HEK293 (cell line): Measurements from ENCODE around the gene TTC32.
"Not testable (repeated sequence)": the region's sequence is repeated elsewhere in the genome, so short reads cannot be mapped to it uniquely, and the experiment has no call there.

Experiments
- CTCF ChIA-PET: fragments of 350-600 bp; formaldehyde crosslinking; extraction: SDS; loops from one replicate; lab custom pipeline; 2021; ENCODE audit warnings: antibody characterized with exemption; lab: Yijun Ruan, JAX
- POLR2A ChIA-PET: fragments of 300-600 bp; formaldehyde crosslinking; extraction: SDS; loops from one replicate; lab custom pipeline; 2020; ENCODE audit warnings: antibody characterized with exemption, inconsistent platforms; lab: Yijun Ruan, JAX
- H3K27ac ChIP-seq: fragments of 200-500 bp; sonication (Bioruptor generic); 2 replicates; pipeline ENCODE4 v1.5.1; 2014; ENCODE audit warnings: low read depth, low read length, control low read depth, inconsistent platforms; ENCODE audit errors: extremely low read depth
- H3K36me3 ChIP-seq, 2 experiments: fragments of 200-500 bp in 1 of 2; sonication (Bioruptor generic) in 1 of 2; 1 replicate in 1 of 2; 2 replicates in 1 of 2; pipeline ENCODE4 v1.5.1; 2014 to 2017; ENCODE audit warnings: inconsistent platforms in 2 of 2, low read length in 2 of 2; ENCODE audit not compliant: control insufficient read depth in 2 of 2, insufficient read depth in 1 of 2
- H3K4me1 ChIP-seq: fragments of 200-500 bp; sonication (Bioruptor generic); 2 replicates; pipeline ENCODE4 v1.5.1; 2014; ENCODE audit warnings: mild to moderate bottlenecking, low read length, inconsistent platforms; ENCODE audit not compliant: control insufficient read depth, insufficient read depth
- H3K4me3 ChIP-seq: 2 replicates; pipeline ENCODE4 v1.5.1; 2011; ENCODE audit warnings: low read depth, mild to moderate bottlenecking, control low read depth, low read length, moderate library complexity
- H3K9me3 ChIP-seq: fragments of 200-500 bp; sonication (Bioruptor generic); 2 replicates; pipeline ENCODE4 v1.5.1; 2014; ENCODE audit warnings: low read depth, low read length, inconsistent platforms; ENCODE audit not compliant: control insufficient read depth, insufficient read depth
- EGR2 ChIP-seq: fragments of 450-650 bp; formaldehyde crosslinking; IDR thresholded peaks from 2 replicates; pipeline ENCODE4 v1.5.1; 2016; ENCODE audit warnings: low read depth, missing biosample characterization, missing genetic modification characterization
- ELK4 ChIP-seq: IDR thresholded peaks from 2 replicates; pipeline ENCODE4 v1.6.1; 2011; ENCODE audit warnings: mild to moderate bottlenecking, low read depth, low read length, borderline replicate concordance
- HOXA7 ChIP-seq: sonication (generic); formaldehyde crosslinking; IDR thresholded peaks from 2 replicates; pipeline ENCODE4 v1.8.1; 2022; ENCODE audit warnings: missing genetic modification reagents, borderline replicate concordance
- KLF8 ChIP-seq: fragments of 450-650 bp; formaldehyde crosslinking; IDR thresholded peaks from 2 replicates; pipeline ENCODE4 v1.5.1; 2016; ENCODE audit warnings: missing biosample characterization, missing genetic modification characterization
- MZF1 ChIP-seq: fragments of 450-650 bp; formaldehyde crosslinking; IDR thresholded peaks from 2 replicates; pipeline ENCODE4 v1.5.1; 2017; ENCODE audit warnings: missing biosample characterization, missing genetic modification characterization, borderline replicate concordance
- SCRT1 ChIP-seq: fragments of 450-650 bp; formaldehyde crosslinking; IDR thresholded peaks from 2 replicates; pipeline ENCODE4 v1.5.1; 2016; ENCODE audit warnings: missing biosample characterization, missing genetic modification characterization, borderline replicate concordance
- ZBTB7A ChIP-seq: fragments of 450-650 bp; formaldehyde crosslinking; IDR thresholded peaks from 2 replicates; pipeline ENCODE4 v1.5.1; 2016; ENCODE audit warnings: low read depth, missing biosample characterization, missing genetic modification characterization
- ZFHX2 ChIP-seq: fragments of 450-650 bp; formaldehyde crosslinking; conservative IDR thresholded peaks from 2 replicates; pipeline ENCODE4 v1.5.1; 2016; ENCODE audit warnings: missing biosample characterization, missing genetic modification characterization
- ZNF16 ChIP-seq: fragments of 450-650 bp; formaldehyde crosslinking; IDR thresholded peaks from 2 replicates; pipeline ENCODE4 v1.5.1; 2016; ENCODE audit warnings: low read depth, missing biosample characterization, missing genetic modification characterization
- ZNF18 ChIP-seq: fragments of 450-650 bp; formaldehyde crosslinking; IDR thresholded peaks from 2 replicates; pipeline ENCODE4 v1.5.1; 2016; ENCODE audit warnings: missing biosample characterization, missing genetic modification characterization
- ZNF19 ChIP-seq: fragments of 450-650 bp; formaldehyde crosslinking; IDR thresholded peaks from 2 replicates; pipeline ENCODE4; 2016; ENCODE audit warnings: missing biosample characterization, missing genetic modification characterization, low read depth
- ZNF202 ChIP-seq: fragments of 450-650 bp; formaldehyde crosslinking; IDR thresholded peaks from 2 replicates; pipeline ENCODE4 v1.5.1; 2016; ENCODE audit warnings: missing biosample characterization, missing genetic modification characterization, borderline replicate concordance
- ZNF248 ChIP-seq: fragments of 450-650 bp; formaldehyde crosslinking; IDR thresholded peaks from 2 replicates; pipeline ENCODE4 v1.5.1; 2017; ENCODE audit warnings: missing biosample characterization, missing genetic modification characterization
- ZNF391 ChIP-seq: fragments of 450-650 bp; formaldehyde crosslinking; IDR thresholded peaks from 2 replicates; pipeline ENCODE4 v1.5.1; 2016; ENCODE audit warnings: low read depth, missing biosample characterization, missing genetic modification characterization, borderline replicate concordance
- ZNF501 ChIP-seq: fragments of 450-650 bp; formaldehyde crosslinking; IDR thresholded peaks from 2 replicates; pipeline ENCODE4 v1.5.1; 2016; ENCODE audit warnings: missing biosample characterization, missing genetic modification characterization
- ZNF510 ChIP-seq: fragments of 450-650 bp; formaldehyde crosslinking; IDR thresholded peaks from 2 replicates; pipeline ENCODE4 v1.5.1; 2018; ENCODE audit warnings: mild to moderate bottlenecking, missing genetic modification characterization, missing biosample characterization; ENCODE audit not compliant: insufficient replicate concordance
- ZNF558 ChIP-seq: fragments of 450-650 bp; formaldehyde crosslinking; IDR thresholded peaks from 2 replicates; pipeline ENCODE4 v1.5.1; 2016; ENCODE audit warnings: missing biosample characterization, missing genetic modification characterization
- ZNF623 ChIP-seq: fragments of 450-650 bp; formaldehyde crosslinking; IDR thresholded peaks from 2 replicates; pipeline ENCODE4 v1.5.1; 2016; ENCODE audit warnings: missing biosample characterization, missing genetic modification characterization
- ZNF830 ChIP-seq: fragments of 450-650 bp; IDR thresholded peaks from 2 replicates; pipeline ENCODE4 v1.5.0; 2018; ENCODE audit warnings: missing biosample characterization, missing genetic modification characterization, low read depth, mild to moderate bottlenecking, moderate library complexity
- ZSCAN30 ChIP-seq: fragments of 450-650 bp; IDR thresholded peaks from 2 replicates; pipeline ENCODE4 v1.5.1; 2018; ENCODE audit warnings: missing biosample characterization, mild to moderate bottlenecking, missing genetic modification characterization, moderate library complexity
- TF ChIP-seq, protein P1 (sequence below): fragments of 450-650 bp; formaldehyde crosslinking; IDR thresholded peaks from 2 replicates; pipeline ENCODE4 v1.5.1; 2016; ENCODE audit warnings: missing biosample characterization, missing genetic modification characterization
- TF ChIP-seq, protein P2 (sequence below): fragments of 450-650 bp; formaldehyde crosslinking; IDR thresholded peaks from 2 replicates; pipeline ENCODE4 v1.5.1; 2016; ENCODE audit warnings: missing biosample characterization, missing genetic modification characterization
- TF ChIP-seq, protein P3 (sequence below): fragments of 450-650 bp; formaldehyde crosslinking; IDR thresholded peaks from 2 replicates; pipeline ENCODE4 v1.5.1; 2016; ENCODE audit warnings: missing biosample characterization, missing genetic modification characterization

TTC32 gene

GRCh38 chr2:19893520-19894133 lies 8.2 kb downstream of the TTC32 start:
- TF ChIP-seq, protein P1, sequence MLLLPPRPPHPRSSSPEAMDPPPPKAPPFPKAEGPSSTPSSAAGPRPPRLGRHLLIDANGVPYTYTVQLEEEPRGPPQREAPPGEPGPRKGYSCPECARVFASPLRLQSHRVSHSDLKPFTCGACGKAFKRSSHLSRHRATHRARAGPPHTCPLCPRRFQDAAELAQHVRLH (tag by site-specific recombination), result no peak
- TF ChIP-seq, protein P2, sequence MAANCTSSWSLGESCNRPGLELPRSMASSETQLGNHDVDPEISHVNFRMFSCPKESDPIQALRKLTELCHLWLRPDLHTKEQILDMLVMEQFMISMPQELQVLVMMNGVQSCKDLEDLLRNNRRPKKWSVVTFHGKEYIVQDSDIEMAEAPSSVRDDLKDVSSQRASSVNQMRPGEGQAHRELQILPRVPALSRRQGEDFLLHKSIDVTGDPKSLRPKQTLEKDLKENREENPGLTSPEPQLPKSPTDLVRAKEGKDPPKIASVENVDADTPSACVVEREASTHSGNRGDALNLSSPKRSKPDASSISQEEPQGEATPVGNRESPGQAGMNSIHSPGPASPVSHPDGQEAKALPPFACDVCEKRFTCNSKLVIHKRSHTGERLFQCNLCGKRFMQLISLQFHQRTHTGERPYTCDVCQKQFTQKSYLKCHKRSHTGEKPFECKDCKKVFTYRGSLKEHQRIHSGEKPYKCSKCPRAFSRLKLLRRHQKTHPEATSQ (tag by site-specific recombination), result no peak
- no peak for TF ChIP-seq ZNF510 (tag by site-specific recombination)
- no peak for TF ChIP-seq ZNF623 (tag by site-specific recombination)
- no peak for TF ChIP-seq ZNF391 (tag by site-specific recombination)
- TF ChIP-seq ZNF202 (tag by site-specific recombination), result no peak
- no peak for TF ChIP-seq KLF8 (tag by site-specific recombination)
- TF ChIP-seq ZNF558 (tag by site-specific recombination), result no peak
- no peak for TF ChIP-seq ZNF19 (tag by site-specific recombination)
- H3K27ac ChIP-seq, result no peak overlapping the region
- no peaks in the 10 kb centered on the region for H3K36me3 ChIP-seq
- no peaks in the 10 kb centered on the region for H3K9me3 ChIP-seq
- H3K4me3 ChIP-seq, result no peak overlapping the region
- CTCF ChIA-PET, result interaction anchor here (0.7 kb wide), 1 partner anchor 7 kb away, joined by 5 read pairs; no protein-coding TSS in a partner anchor
- POLR2A ChIA-PET, result no interaction called here
- peaks cover 13% of the 10 kb centered on the region for H3K4me1 ChIP-seq

DNA sequence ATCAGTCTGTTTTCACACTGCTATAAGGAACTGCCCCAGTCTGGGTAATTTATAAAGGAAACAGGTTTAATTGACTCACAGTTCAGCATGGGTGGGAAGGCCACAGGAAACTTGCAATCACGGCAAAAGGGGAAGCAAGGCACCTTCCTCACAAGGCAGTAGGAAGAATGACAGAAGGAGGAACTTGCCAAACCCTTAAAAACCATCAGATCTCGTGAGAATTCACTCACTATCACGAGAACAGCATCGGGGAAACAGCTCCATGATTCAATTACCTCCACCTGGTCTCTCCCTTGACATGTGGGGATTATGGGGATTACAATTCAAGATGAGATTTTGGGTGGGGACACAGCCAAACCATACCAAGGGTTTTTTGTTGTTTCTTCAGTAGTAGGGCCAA lies 9.8 kb downstream of the TTC32 start:
- H3K9me3 ChIP-seq, POLR2A ChIA-PET, H3K4me1 ChIP-seq, H3K36me3 ChIP-seq, H3K4me3 ChIP-seq, H3K27ac ChIP-seq: not testable (repeated sequence)
- peak; percentile 88; the same call in 1 of the 2 replicates for TF ChIP-seq MZF1 (tag by site-specific recombination)
- CTCF ChIA-PET, result interaction anchor here (0.7 kb wide), 1 partner anchor 16 kb away, joined by 3 read pairs; no protein-coding TSS in a partner anchor

DNA sequence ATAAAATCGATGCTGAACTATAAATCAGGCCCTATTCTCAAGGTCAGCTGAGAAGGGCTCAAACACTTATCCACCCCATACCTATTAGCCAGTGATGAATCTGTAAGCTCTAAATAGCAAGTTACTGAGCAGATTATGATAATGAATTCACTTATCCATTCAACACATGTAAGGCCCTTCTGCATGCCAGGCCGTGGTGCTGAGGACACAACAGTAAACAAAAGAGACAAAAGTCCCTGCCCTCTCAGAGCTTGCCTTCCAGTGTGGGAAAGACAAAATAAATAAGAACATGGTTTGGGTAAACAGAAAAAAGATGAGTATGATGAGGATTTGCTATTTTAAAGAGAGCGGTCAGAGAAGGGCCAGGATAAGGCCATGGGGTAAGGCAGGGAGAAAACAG lies 11.7 kb downstream of the TTC32 start:
- ChIA-PET POLR2A (no interaction called here), CTCF (no interaction called here)
- Histone ChIP-seq H3K27ac (no peak overlapping the region), H3K4me3 (no peak overlapping the region), H3K9me3 (no peaks in the 10 kb centered on the region), H3K4me1 (no peaks in the 10 kb centered on the region), H3K36me3 (no peaks in the 10 kb centered on the region)
- TF ChIP-seq EGR2 (tag by site-specific recombination), result no peak
- TF ChIP-seq SCRT1, result no peak
- no peak for TF ChIP-seq ZNF830 (tag by site-specific recombination)
- no peak for TF ChIP-seq ELK4
- TF ChIP-seq ZSCAN30 (tag by site-specific recombination), result no peak
- TF ChIP-seq ZNF501, result no peak
- TF ChIP-seq ZBTB7A (tag by site-specific recombination), result no peak
- no peak for TF ChIP-seq HOXA7
- TF ChIP-seq ZNF248, result no peak
- no peak for TF ChIP-seq ZNF18 (tag by site-specific recombination)
- TF ChIP-seq, protein P3, sequence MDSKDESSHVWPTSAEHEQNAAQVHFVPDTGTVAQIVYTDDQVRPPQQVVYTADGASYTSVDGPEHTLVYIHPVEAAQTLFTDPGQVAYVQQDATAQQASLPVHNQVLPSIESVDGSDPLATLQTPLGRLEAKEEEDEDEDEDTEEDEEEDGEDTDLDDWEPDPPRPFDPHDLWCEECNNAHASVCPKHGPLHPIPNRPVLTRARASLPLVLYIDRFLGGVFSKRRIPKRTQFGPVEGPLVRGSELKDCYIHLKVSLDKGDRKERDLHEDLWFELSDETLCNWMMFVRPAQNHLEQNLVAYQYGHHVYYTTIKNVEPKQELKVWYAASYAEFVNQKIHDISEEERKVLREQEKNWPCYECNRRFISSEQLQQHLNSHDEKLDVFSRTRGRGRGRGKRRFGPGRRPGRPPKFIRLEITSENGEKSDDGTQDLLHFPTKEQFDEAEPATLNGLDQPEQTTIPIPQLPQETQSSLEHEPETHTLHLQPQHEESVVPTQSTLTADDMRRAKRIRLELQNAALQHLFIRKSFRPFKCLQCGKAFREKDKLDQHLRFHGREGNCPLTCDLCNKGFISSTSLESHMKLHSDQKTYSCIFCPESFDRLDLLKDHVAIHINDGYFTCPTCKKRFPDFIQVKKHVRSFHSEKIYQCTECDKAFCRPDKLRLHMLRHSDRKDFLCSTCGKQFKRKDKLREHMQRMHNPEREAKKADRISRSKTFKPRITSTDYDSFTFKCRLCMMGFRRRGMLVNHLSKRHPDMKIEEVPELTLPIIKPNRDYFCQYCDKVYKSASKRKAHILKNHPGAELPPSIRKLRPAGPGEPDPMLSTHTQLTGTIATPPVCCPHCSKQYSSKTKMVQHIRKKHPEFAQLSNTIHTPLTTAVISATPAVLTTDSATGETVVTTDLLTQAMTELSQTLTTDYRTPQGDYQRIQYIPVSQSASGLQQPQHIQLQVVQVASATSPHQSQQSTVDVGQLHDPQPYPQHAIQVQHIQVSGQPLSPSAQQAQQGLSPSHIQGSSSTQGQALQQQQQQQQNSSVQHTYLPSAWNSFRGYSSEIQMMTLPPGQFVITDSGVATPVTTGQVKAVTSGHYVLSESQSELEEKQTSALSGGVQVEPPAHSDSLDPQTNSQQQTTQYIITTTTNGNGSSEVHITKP, result no peak
- TF ChIP-seq ZFHX2 (tag by site-specific recombination), result no peak
- no peak for TF ChIP-seq ZNF16 (tag by site-specific recombination)
